Colon (tissue), 2 donors: ENCODE measurements around the gene GHRHR.

Experiments
- FAIRE-seq: peaks from 2 replicates; lab custom pipeline; 2012; peaks lifted over from hg19 to GRCh38; lab: Jason Lieb, UNC
- donor health status: control.
- donor health status: control.

Gene GHRHR

GRCh38 chr7:30963842-30964241 is at the start of gene GHRHR:
Gene GHRHR, plus strand, starts transcription at chr7:30963953. Its CDS starts 116 bp downstream, at chr7:30964069.
- no peak for FAIRE-seq

- FAIRE-seq = no peak
Measured at GRCh38 chr7:30914596-30914995, 49.2 kb upstream of the GHRHR start.

- no peak for FAIRE-seq
Measured at GRCh38 chr7:30915005-30915601, 48.6 kb upstream of the GHRHR start.

GRCh38 chr7:30915751-30916150 is 48.0 kb upstream of the GHRHR start:
- no peak for FAIRE-seq

DNA sequence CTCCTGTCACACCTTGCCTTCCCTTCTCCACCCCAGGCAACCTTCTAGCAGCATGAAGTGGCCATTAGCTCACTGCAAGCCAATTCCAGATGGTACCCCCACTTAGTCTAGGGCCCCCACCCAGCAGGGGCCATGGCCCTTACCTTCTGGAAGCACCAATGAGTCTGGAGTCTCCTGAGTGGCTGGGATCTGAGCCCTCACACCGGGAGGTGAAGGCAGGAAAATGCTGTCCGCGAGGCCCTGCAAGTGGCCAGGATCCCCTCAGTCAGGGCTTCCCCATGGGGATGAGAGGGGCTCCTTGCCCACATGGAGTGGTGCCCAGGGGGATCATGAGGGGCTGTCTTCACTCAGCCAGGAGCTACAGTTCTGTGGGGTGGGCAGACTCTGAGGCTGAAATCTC is 47.5 kb upstream of the GHRHR start:
- FAIRE-seq = no peak

GRCh38 chr7:30916767-30917166 is 47.0 kb upstream of the GHRHR start:
- FAIRE-seq = no peak

- no peak for FAIRE-seq
Measured at GRCh38 chr7:30917216-30917893, 46.4 kb upstream of the GHRHR start.

DNA sequence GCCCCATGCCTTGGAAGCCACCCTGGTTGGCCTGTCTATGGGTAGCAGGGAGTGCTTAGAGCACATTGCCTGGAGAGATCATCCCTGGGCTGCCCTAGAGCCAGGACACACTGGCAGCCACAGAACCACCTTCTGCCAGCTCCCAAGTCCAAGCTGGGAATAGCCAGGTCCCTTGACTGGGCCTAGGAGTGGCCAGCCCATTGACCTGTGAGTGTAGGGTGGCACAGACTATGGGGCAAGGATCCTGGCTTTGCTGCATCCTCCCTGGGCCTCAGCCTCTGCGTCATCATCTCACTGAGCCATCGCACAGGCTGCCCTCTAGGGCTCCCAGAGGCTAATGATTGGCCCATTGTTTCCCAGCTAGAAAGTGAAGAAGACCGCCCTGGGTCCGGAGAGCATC is 45.1 kb upstream of the GHRHR start:
- FAIRE-seq = no peak

GRCh38 chr7:30920021-30920583 is 43.7 kb upstream of the GHRHR start:
- FAIRE-seq = no peak

GRCh38 chr7:30920584-30921539 is 42.9 kb upstream of the GHRHR start:
- no peak for FAIRE-seq

DNA sequence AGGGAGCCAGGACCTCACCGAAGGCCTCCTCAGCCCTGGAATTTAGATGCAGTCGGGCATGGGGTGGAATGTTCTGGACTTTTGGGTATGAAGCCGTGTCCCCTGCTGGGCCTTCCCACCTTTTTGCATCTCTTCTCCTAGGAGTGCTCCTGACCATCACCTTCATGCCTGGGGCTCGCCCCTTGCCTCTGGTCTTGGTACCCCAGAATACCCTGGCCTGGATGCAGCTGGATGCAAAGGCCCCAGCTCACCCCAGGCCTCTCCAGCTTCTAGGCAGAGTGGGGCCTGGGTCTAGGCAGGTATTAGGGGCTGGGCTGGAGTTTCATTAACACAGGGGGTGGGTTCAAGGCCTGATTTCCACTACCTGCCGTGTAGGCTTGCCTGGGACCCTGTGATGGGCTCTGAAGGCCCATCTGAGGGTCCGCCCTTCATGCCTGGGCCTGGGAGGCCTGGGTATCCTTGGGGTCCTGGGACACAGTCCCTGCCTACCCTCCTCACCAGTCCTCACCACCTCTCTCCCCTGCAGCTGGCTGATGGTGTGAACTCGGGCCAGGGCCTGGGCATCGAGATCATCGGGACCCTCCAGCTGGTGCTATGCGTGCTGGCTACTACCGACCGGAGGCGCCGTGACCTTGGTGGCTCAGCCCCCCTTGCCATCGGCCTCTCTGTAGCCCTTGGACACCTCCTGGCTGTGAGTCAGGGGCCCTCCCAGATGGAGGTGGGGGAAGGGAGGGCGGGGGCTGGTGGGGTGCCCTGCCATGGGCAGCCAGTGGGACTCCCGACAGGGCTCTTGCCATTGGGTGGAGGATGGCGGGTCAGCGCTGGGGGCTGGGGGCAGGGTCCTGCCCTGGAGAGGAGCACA is 42.0 kb upstream of the GHRHR start:
- no peak for FAIRE-seq

DNA sequence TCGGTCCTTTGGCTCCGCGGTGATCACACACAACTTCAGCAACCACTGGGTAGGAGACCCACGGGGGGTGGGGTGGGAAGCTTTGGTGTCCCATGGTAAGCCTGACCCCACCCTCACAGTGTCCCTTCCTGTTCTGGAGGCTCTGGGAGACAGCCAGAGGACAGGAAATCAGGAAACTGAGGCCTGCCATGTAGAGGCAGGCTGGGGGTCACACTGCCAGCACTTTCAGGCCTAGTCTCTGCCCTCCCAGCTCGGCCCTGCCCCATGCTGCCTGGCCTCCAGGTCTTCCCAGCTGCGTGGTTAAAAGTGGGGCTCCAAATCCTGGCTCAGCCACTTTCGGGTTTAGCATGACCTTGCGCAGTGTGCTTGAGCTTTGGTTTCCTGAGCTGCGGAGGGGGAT is 41.2 kb upstream of the GHRHR start:
- no peak for FAIRE-seq

DNA sequence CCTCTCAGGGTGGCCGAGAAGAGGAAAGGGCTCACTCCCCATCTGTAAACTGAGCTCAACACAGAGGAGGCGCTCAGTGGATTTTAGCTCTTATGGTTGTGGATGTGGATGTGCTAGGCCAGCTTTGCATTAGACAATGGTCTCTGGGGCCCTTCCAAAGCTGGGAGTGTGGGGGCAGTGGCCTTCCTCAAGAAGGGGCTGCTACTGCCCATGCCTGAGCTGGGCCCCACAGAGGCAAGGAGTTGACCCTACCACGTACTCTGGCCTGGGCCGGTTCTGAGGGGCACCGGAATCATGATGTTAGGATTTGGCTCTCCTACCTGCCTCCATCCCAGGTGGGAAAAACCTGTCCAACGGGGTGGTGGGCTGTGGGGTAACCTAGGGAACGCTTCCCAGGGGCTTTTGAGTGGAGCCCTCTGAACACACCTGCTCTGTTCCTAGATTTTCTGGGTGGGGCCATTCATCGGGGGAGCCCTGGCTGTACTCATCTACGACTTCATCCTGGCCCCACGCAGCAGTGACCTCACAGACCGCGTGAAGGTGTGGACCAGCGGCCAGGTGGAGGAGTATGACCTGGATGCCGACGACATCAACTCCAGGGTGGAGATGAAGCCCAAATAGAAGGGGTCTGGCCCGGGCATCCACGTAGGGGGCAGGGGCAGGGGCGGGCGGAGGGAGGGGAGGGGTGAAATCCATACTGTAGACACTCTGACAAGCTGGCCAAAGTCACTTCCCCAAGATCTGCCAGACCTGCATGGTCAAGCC is 40.6 kb upstream of the GHRHR start:
- FAIRE-seq = no peak

DNA sequence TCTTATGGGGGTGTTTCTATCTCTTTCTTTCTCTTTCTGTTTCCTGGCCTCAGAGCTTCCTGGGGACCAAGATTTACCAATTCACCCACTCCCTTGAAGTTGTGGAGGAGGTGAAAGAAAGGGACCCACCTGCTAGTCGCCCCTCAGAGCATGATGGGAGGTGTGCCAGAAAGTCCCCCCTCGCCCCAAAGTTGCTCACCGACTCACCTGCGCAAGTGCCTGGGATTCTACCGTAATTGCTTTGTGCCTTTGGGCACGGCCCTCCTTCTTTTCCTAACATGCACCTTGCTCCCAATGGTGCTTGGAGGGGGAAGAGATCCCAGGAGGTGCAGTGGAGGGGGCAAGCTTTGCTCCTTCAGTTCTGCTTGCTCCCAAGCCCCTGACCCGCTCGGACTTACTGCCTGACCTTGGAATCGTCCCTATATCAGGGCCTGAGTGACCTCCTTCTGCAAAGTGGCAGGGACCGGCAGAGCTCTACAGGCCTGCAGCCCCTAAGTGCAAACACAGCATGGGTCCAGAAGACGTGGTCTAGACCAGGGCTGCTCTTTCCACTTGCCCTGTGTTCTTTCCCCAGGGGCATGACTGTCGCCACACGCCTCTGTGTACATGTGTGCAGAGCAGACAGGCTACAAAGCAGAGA is 39.9 kb upstream of the GHRHR start:
- no peak for FAIRE-seq

- no peak for FAIRE-seq
Measured at GRCh38 chr7:30924624-30925023, 39.1 kb upstream of the GHRHR start.

- FAIRE-seq = no peak
Measured at GRCh38 chr7:30925117-30925516, 38.6 kb upstream of the GHRHR start.

DNA sequence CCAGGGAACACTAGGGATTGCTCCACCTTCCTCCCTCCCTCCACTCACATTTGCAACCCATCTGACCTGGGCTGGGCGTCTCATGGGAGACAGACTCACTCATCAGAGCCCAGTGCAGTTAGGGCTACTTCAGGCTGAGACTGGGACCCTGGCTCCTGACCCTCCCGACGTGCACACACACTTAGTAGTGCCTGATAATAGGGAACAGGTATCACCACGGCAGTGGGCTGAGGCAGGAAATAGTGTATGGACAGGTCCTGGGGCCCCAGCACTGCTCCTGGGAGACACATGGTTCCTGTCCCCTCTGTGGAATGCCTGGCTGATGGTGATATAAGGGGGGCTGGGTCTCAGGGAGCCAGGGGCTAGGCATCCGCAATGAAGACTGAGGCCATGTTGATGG is 37.8 kb upstream of the GHRHR start:
- FAIRE-seq = no peak

GRCh38 chr7:30926313-30926712 is 37.4 kb upstream of the GHRHR start:
- FAIRE-seq = no peak

DNA sequence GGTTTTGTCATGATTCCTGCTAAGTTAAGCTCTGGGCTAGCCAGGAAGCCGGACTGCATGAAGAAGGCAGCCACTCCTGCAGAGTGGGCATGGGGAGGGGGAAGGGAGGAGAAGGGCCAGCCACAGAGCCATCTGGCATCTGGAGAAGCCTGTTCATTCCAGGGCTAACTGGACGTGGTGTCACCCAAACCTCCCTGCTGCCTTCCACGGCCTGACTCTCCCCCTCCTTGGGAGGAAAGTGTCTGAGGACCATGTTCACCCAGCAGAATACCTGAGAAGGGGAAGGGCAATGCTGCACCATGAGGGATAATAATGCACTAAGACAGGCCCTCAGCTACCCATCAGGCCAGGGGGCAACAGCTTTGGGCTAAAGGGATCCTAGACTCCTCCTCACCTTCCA is 36.7 kb upstream of the GHRHR start:
- no peak for FAIRE-seq

DNA sequence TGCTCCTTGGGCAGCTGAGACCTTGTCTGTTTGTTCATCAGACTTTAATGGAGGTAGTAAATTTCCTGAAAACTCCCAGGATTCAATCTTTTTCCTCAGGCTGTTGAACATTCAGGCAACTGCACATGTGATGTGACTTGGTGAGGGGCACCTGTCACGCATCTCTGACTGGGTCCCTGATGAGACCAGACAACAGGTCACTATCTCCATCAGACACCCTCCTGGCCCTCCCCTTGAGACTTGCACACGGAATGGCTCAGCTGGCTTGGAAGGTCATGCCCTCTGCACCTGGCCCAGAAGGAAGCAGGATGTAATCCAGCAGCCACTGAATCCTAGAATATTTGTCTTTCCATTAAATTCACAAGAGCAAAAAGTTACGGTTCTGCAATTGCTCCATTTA is 36.2 kb upstream of the GHRHR start:
- no peak for FAIRE-seq
